ENCODE results near the gene MMP23B. TPM values are rescaled to one million over a fixed set of nuclear protein-coding genes. Genes with fewer than 3 reads are reported as not detected.

The MMP23B gene
- total and polyA plus RNA-seq, 8 donors = 5.5 to 111 (median 15.7) TPM

DNA sequence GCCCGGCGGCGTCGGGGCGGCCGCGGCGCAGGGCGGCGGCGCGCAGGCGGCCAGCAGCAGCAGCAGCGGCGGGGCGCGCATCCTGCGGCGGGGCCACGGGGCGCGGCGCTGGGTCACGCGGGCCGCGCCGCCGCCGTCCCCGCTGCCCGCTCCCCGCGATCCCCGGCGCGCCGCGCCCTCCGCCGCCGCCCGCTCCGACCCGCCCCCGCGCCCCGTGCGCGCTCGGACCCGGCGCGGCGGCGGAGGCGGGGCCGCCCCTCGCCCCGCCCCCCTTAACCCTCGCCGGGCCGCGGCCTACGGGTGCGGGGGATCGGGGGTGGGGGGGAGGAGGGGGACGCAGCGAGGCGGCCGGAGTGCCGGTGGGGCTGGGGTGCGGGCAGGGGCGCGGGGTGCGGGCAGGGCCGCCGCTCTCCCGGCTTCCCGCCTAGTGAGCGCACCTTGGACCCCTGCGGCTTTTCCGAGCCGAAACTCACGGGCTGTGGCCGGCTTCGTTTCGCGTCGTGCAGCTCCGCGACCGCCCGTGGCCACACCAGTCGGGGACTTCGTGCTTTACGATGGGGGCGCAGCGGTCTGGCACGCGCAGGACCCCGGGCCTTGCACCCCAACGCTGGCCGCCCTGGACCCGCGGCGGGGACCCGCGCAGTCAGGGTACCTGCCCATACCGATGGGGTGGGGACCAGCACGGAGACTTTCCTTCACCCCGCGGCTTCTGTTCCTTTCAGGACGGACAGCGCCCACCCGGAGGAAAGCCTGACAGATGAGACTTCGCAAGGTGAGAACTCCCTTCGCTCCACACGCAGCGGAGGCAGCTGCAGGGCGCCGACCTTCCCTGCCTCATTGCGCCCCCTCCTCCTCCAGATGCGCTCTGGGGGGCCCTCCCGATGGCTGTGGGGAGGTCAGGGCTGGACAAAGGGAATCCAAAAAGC lies 31.8 kb upstream of the MMP23B start, which contains the start of gene FNDC10:
Gene FNDC10 (minus strand): TSS at position 201 of the 926 bp plus-strand sequence. CDS start 120 bp downstream, at position 81.
- Histone ChIP-seq H3K9me3 (no peaks in the 10 kb centered on the region), H3K36me3 (no peaks in the 10 kb centered on the region), H3K27me3 (peaks cover 13 to 86% (median 41%) of the 10 kb centered on the region in 3 donors), H3K27ac (no peak within 1 kb of the TSS), H3K4me1 (peaks cover 13 to 35% (median 20%) of the 10 kb centered on the region in 4 donors), H3K4me3 (peak within 1 kb of the TSS; percentile 40 to 57 (median 44))
- intact Hi-C loops (cut with DNase I; ENCODE audit: low total_unique reads) = no loop called here
- WGBS, 5 donors = 5 to 17% (median 8%) methylated on average over 13 to 98 of the region's 125 CpGs
- no peak for DNase-seq
- TF ChIP-seq EP300 (IDR thresholded peaks at IDR 0.05) (no peak), POLR2AphosphoS5 (IDR thresholded peaks at IDR 0.05) (no peak), POLR2A (IDR thresholded peaks at IDR 0.05) (no peak)
- TF ChIP-seq, protein P1, sequence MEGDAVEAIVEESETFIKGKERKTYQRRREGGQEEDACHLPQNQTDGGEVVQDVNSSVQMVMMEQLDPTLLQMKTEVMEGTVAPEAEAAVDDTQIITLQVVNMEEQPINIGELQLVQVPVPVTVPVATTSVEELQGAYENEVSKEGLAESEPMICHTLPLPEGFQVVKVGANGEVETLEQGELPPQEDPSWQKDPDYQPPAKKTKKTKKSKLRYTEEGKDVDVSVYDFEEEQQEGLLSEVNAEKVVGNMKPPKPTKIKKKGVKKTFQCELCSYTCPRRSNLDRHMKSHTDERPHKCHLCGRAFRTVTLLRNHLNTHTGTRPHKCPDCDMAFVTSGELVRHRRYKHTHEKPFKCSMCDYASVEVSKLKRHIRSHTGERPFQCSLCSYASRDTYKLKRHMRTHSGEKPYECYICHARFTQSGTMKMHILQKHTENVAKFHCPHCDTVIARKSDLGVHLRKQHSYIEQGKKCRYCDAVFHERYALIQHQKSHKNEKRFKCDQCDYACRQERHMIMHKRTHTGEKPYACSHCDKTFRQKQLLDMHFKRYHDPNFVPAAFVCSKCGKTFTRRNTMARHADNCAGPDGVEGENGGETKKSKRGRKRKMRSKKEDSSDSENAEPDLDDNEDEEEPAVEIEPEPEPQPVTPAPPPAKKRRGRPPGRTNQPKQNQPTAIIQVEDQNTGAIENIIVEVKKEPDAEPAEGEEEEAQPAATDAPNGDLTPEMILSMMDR (IDR thresholded peaks at IDR 0.05) = no peak

DNA sequence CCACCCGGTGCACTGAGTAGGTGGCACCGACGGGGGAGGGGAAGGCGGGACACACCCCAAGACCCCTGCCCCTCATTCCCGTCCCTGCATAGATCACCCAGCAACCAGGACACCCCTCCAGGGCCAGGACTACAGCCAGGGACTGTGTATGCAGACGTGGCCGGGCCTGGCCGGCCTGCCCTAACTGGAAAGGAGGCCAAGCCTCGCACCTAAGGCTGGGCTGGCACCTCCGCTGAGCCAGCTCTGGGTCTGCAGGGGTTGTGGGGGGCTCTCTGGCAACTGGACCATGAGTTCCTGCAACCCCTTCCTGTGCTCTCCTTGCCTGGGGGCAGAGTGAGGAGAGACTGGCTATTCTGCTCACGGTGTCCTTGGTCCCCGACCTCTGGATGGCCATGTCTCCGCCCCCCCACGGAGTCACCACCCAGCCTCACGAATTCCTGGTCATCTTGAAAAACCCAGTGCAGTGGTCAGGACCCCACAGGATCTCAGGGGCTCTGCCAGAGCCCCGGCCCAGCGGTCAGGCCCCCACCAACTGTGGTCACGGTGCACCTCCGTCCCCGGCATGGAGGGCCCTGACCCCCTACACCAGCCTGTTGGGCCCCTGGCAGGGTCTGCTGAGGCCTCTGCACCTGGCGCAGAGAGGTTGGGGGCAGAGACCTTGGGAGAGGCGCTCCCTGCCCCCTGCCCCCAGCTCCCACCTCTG lies 31.0 kb upstream of the MMP23B start:
- DNase-seq = no peak
- intact Hi-C loops (cut with DNase I; ENCODE audit: low total_unique reads) = no loop called here
- 66 to 82% (median 73%) methylated on average over 10 to 22 of the region's 22 CpGs for WGBS, 5 donors
- H3K27me3 ChIP-seq = peaks cover 13 to 88% (median 41%) of the 10 kb centered on the region in 3 donors
- H3K9me3 ChIP-seq = no peaks in the 10 kb centered on the region
- H3K4me1 ChIP-seq = peaks cover 13 to 35% (median 20%) of the 10 kb centered on the region in 4 donors
- TF ChIP-seq, protein P1 (IDR thresholded peaks at IDR 0.05) = no peak
- TF ChIP-seq EP300 (IDR thresholded peaks at IDR 0.05) = no peak
- no peak for TF ChIP-seq POLR2A (IDR thresholded peaks at IDR 0.05)
- no peak for TF ChIP-seq POLR2AphosphoS5 (IDR thresholded peaks at IDR 0.05)
- no peaks in the 10 kb centered on the region for H3K36me3 ChIP-seq
- no peak overlapping the region for H3K27ac ChIP-seq
- peak overlapping the region in 2 of 4 donors; percentile 45 to 57 for H3K4me3 ChIP-seq

DNA sequence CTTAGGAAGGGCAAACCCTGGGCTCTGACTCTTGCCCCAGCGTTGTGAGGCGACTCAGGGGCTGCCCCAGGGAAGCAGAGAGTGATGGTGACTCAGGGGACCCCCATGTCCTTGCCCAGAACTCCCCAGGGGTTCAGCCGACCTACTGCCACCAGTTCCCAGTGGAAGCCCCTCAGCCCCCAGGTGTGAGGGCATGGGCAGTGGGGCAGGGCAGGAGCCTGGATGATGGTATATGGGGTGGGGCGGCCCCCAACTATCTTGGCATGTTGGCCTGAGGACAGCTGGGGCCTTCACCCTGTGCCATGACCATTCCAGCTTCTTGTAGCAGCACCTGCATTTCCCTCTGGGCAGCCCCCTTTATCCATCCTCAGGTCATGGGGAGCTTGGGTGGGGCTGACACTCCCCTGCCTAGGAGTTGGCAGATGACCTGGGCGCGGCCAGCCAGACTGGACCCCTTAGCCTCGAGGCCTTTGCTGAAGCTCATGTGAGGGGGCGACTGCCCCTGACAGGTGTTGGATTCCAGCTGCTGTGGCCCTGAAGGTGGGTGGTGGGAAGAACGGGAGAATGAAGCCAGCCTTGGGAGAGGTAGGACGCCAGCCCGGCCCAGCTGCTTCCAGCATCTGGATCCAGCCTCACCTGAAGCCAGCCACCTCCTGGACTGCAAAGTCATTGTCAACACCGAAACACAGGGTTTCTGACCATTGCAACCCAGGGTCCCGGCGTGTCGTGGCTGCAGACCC lies 30.2 kb upstream of the MMP23B start:
- DNase-seq = no peak
- Histone ChIP-seq H3K36me3 (no peaks in the 10 kb centered on the region), H3K27ac (no peak overlapping the region), H3K9me3 (no peaks in the 10 kb centered on the region), H3K27me3 (peaks cover 13 to 81% (median 41%) of the 10 kb centered on the region in 3 donors), H3K4me1 (peaks cover 13 to 35% (median 20%) of the 10 kb centered on the region in 4 donors), H3K4me3 (no peak overlapping the region)
- intact Hi-C loops (cut with DNase I; ENCODE audit: low total_unique reads) = no loop called here
- WGBS, 5 donors = 83 to 96% (median 87%) methylated on average over 3 to 15 of the region's 15 CpGs
- no peak for TF ChIP-seq POLR2A (IDR thresholded peaks at IDR 0.05)

DNA sequence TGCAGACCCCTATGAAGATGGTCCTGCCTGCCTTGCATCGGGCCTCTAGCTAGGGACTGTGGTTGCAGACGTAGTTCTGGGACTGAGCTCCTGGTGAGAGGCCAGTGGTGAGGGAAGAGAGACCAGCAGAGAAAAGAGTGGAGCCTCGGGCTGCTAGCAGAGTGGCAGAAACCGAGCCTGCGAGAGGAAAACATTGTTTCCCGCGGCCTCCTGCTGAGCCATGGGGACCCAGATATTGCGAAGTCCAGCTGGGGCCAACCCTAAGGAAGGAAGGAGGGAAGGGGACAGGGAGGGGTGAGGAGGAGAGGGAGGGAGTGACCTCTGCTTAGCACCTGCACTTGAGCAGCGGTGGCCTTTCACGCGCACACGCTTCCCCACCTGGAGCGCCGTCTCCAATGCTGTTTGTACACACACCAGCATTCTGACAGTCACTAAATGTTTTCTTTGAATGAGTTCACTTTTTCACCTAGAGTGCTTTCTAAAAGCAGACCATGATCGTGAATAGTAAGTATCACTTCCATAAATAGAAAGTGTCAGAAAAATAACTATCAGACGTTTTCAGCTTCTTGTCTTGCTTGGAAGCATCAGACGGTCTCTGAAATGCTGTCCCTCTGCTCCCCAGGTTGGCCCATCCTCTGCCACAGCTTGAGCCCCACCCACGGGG lies 29.5 kb upstream of the MMP23B start:
- Histone ChIP-seq H3K9me3 (no peaks in the 10 kb centered on the region), H3K27ac (no peak overlapping the region), H3K4me1 (peaks cover 13 to 32% (median 18%) of the 10 kb centered on the region in 4 donors), H3K27me3 (peaks cover 13 to 73% (median 35%) of the 10 kb centered on the region in 3 donors), H3K36me3 (no peaks in the 10 kb centered on the region), H3K4me3 (no peak overlapping the region)
- intact Hi-C loops (cut with DNase I; ENCODE audit: low total_unique reads) = no loop called here
- WGBS, 5 donors = 39 to 58% (median 51%) methylated on average over 17 to 18 of the region's 18 CpGs
- TF ChIP-seq, protein P1 (IDR thresholded peaks at IDR 0.05) = no peak
- TF ChIP-seq EP300 (IDR thresholded peaks at IDR 0.05) (no peak), POLR2AphosphoS5 (IDR thresholded peaks at IDR 0.05) (no peak)
- no peak for DNase-seq

Data from stomach (tissue), 9 donors.